Activated CD4-positive, alpha-beta memory T cell treated with anti-CD3 and anti-CD28 coated beads for 36 hours (primary cell): ENCODE results near the gene SLX4IP. TPM values are rescaled to one million over a fixed set of nuclear protein-coding genes. Genes with fewer than 3 reads are reported as not detected.

Experiments used
- CTCF ChIA-PET: fragments of 350-600 bp; sonication (Branson Sonifier 250); formaldehyde crosslinking; loops from one replicate; lab custom pipeline; 2021; ENCODE audit warnings: antibody characterized with exemption, inconsistent platforms; lab: Charles Lee
- POLR2A ChIA-PET: fragments of 350-600 bp; sonication (Branson Sonifier 250); formaldehyde crosslinking; loops from one replicate; lab custom pipeline; 2021; ENCODE audit warnings: antibody characterized with exemption; lab: Charles Lee
- DNase-seq: peaks from one replicate; pipeline ENCODE4 v3.0.0-alpha.2; 2020
- H3K27ac Mint-ChIP-seq: one replicate; pipeline ENCODE4 v1.8.0; 2021; ENCODE audit warnings: mixed read lengths
- H3K27me3 Mint-ChIP-seq: one replicate; pipeline ENCODE4 v1.8.0; 2021; ENCODE audit warnings: mixed read lengths
- H3K36me3 Mint-ChIP-seq: one replicate; pipeline ENCODE4 v1.8.0; 2021; ENCODE audit warnings: mixed read lengths
- H3K4me1 Mint-ChIP-seq: one replicate; pipeline ENCODE4 v1.8.0; 2021; ENCODE audit warnings: low read depth, mixed read lengths
- H3K4me3 Mint-ChIP-seq: one replicate; pipeline ENCODE4 v1.8.0; 2021; ENCODE audit warnings: mild to moderate bottlenecking, mixed read lengths
- H3K9me3 Mint-ChIP-seq: one replicate; pipeline ENCODE4 v1.8.0; 2021; ENCODE audit warnings: mixed read lengths
- intact Hi-C: fragments of 100-400 bp; cut with micrococcal nuclease; formaldehyde crosslinking; loops from one replicate; pipeline ENCODE4 v1.15.1; 2023
- total RNA-seq, 2 experiments: library from RNA; stranded (reverse); gene quantifications; one replicate each; pipeline ENCODE4 v1.2.3, GENCODE V29; 2021

The SLX4IP gene
- total RNA-seq, 2 experiments from 2014 or later = 5.5 to 6.3 TPM

GRCh38 chr20:10430000-10430466, 5.1 kb upstream of the SLX4IP start:
- Mint-ChIP-seq H3K36me3 (peaks cover 9% of the 10 kb centered on the region), H3K27ac (no peak overlapping the region), H3K9me3 (no peaks in the 10 kb centered on the region), H3K4me3 (no peak overlapping the region), H3K4me1 (peaks cover 41% of the 10 kb centered on the region), H3K27me3 (no peaks in the 10 kb centered on the region)
- intact Hi-C loops = loop anchor here (1.0 to 5.0 kb wide), 3 partner anchors 17 to 452 kb away; no protein-coding TSS in a partner anchor
- peak; percentile 15 for DNase-seq
- POLR2A ChIA-PET = interaction anchor here (0.6 to 0.7 kb wide), 2 partner anchors 23 to 27 kb away, joined by 3 to 5 read pairs; no protein-coding TSS in a partner anchor
- CTCF ChIA-PET = interaction anchor here (0.7 to 1.8 kb wide), 4 partner anchors 60 to 452 kb away, joined by 3 to 10 read pairs (median 4); no protein-coding TSS in a partner anchor

- Mint-ChIP-seq H3K27ac (no peak overlapping the region), H3K9me3 (no peaks in the 10 kb centered on the region), H3K27me3 (no peaks in the 10 kb centered on the region), H3K4me3 (no peak overlapping the region), H3K36me3 (peaks cover 9% of the 10 kb centered on the region), H3K4me1 (peaks cover 41% of the 10 kb centered on the region)
- ChIA-PET CTCF (interaction anchor here (0.7 to 1.8 kb wide), 4 partner anchors 61 to 452 kb away, joined by 3 to 10 read pairs (median 4); no protein-coding TSS in a partner anchor), POLR2A (no interaction called here)
- intact Hi-C loops = loop anchor here (1.0 to 5.0 kb wide), 3 partner anchors 17 to 452 kb away; no protein-coding TSS in a partner anchor
- no peak for DNase-seq
These were observed 4.4 kb upstream of the SLX4IP start for GRCh38 chr20:10430704-10431103.

- Mint-ChIP-seq H3K36me3 (peaks cover 6% of the 10 kb centered on the region), H3K27ac (no peak overlapping the region), H3K4me1 (peaks cover 48% of the 10 kb centered on the region), H3K27me3 (no peaks in the 10 kb centered on the region), H3K9me3 (no peaks in the 10 kb centered on the region), H3K4me3 (peak overlapping the region; percentile 1)
- intact Hi-C loops = loop anchor here (5.0 kb wide), 1 partner anchor 395 kb away; no protein-coding TSS in a partner anchor
- CTCF ChIA-PET = no interaction called here
- POLR2A ChIA-PET = no interaction called here
- DNase-seq = no peak
These were observed 3.0 kb upstream of the SLX4IP start for GRCh38 chr20:10432079-10432478.

DNA sequence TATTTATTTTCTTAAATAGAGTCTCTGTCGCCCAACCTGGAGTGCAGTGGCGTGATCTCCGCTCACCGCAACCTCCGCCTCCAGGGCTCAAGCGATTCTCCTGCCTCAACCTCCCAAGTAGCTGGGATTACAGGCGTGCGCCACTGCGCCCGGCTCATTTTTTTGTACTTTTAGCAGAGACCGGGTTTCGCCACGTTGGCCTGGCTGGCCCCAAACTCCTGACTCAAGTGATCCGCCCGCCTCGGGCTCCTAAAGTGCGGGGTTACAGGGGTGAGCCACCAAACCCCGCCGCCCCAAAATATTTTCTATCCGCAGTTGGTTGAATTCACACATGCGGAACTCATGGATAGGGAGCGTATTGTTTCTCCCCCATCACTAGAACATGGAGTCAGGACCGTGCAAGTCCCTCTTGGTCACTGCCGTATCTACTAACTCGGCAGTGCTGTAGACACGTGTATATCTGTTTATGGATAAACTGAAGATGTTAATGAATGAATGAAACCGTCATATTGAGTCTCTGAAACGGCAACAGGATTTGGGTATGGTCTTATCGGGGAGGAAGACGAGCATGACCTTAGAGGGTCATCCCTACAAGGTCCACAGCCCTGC, 2.0 kb upstream of the SLX4IP start:
- Mint-ChIP-seq H3K27me3 (no peaks in the 10 kb centered on the region), H3K27ac (peak overlapping the region; percentile 96), H3K9me3 (no peaks in the 10 kb centered on the region), H3K4me1 (peaks cover 58% of the 10 kb centered on the region), H3K36me3 (peaks cover 6% of the 10 kb centered on the region), H3K4me3 (peak overlapping the region; percentile 90)
- CTCF ChIA-PET = interaction anchor here (1.0 to 1.2 kb wide), 2 partner anchors 80 to 117 kb away, joined by 3 to 4 read pairs; no protein-coding TSS in a partner anchor
- intact Hi-C loops = loop anchor here (5.0 kb wide), 1 partner anchor 396 kb away; no protein-coding TSS in a partner anchor
- POLR2A ChIA-PET = interaction anchor here (3.1 kb wide), 1 partner anchor 81 kb away, joined by 16 read pairs; no protein-coding TSS in a partner anchor
- DNase-seq = no peak

DNA sequence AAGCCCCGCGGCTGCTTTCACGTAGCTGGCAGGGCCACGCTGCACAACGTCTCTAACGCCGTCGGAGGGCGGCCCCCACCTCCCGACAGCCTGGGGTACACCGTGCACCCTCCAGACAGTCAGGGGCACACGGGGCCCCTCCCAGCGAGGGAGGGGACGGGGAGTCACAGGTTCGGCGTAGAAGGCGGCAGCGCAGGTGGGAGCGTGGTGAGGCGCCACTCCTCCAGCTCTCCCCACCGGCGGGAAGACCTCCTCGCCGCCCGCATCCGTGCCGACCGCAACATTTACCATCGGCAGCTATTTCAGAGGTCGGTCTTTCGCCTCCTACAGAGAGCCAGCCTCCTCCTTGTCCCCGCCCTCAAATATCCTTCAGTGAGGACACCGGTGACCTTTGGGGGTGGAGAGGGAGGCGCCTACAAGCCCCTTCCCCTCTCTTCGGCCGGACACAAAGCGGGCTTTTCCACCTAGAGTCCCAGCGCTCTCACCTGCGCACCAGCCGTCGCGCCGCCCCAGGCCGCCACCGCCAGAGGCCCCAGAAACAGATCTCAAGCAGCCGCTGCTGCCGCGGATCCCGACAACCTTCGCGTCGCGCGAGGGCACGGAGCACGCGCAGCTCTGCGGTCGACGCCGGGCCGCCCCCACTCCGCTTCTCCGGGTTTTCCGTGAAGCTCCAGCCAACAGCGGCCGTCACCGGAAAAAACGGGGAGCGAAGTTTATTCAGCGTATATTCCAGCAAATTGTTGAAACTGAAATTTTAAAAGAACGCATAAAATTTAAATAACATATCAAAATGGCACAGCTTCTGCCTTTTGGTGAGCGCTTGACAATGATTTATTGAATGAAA, 1.3 kb upstream of the SLX4IP start, which contains the start of gene MKKS:
Gene MKKS (minus strand): TSS at position 600 of the 844 bp plus-strand sequence. CDS start 20,708 bp downstream, outside the sequence.
- DNase-seq = peak; percentile 91
- Mint-ChIP-seq H3K4me1 (peaks cover 63% of the 10 kb centered on the region), H3K27me3 (no peaks in the 10 kb centered on the region), H3K9me3 (no peaks in the 10 kb centered on the region), H3K27ac (peak within 1 kb of the TSS; percentile 96), H3K36me3 (peaks cover 8% of the 10 kb centered on the region), H3K4me3 (peak within 1 kb of the TSS; percentile 90)
- CTCF ChIA-PET = interaction anchor here (1.0 to 1.3 kb wide), 5 partner anchors 9 to 456 kb away, joined by 3 to 4 read pairs (median 3); no protein-coding TSS in a partner anchor
- intact Hi-C loops = loop anchor here (1.0 to 5.0 kb wide), 5 partner anchors 77 to 397 kb away; partner anchors contain the start of gene JAG1
- POLR2A ChIA-PET = interaction anchor here (0.6 to 3.1 kb wide), 5 partner anchors 31 to 170 kb away, joined by 3 to 16 read pairs (median 3); no protein-coding TSS in a partner anchor

DNA sequence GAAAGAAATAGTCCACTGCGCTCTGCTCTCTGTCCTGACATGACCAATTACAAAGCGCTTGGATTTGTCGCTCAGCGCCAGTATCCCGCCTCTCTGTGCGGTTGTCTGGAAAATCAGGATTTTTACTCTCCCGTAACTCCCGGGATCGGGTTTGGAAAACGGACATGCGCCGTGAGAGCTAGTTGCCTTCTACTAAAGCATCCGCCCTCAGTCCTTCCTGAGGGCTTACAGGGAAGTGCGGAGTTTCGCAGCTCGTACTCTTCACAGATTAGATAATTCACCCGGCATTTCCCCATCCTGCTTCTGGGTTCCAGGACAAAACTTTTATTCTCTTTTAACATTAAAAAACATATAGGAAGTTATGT, 656 bp upstream of the SLX4IP start:
- peak; percentile 89 for DNase-seq
- Mint-ChIP-seq H3K4me3 (peak overlapping the region; percentile 90), H3K4me1 (peaks cover 57% of the 10 kb centered on the region), H3K27ac (peak overlapping the region; percentile 96), H3K9me3 (no peaks in the 10 kb centered on the region), H3K36me3 (peaks cover 8% of the 10 kb centered on the region), H3K27me3 (no peaks in the 10 kb centered on the region)
- ChIA-PET POLR2A (interaction anchor here (0.6 to 3.1 kb wide), 7 partner anchors 9 to 170 kb away, joined by 3 to 16 read pairs (median 5); no protein-coding TSS in a partner anchor), CTCF (interaction anchor here (0.9 to 1.9 kb wide), 6 partner anchors 8 to 456 kb away, joined by 3 to 6 read pairs (median 4); no protein-coding TSS in a partner anchor)
- intact Hi-C loops = loop anchor here (1.0 to 5.0 kb wide), 5 partner anchors 77 to 397 kb away; partner anchors contain the start of gene JAG1

DNA sequence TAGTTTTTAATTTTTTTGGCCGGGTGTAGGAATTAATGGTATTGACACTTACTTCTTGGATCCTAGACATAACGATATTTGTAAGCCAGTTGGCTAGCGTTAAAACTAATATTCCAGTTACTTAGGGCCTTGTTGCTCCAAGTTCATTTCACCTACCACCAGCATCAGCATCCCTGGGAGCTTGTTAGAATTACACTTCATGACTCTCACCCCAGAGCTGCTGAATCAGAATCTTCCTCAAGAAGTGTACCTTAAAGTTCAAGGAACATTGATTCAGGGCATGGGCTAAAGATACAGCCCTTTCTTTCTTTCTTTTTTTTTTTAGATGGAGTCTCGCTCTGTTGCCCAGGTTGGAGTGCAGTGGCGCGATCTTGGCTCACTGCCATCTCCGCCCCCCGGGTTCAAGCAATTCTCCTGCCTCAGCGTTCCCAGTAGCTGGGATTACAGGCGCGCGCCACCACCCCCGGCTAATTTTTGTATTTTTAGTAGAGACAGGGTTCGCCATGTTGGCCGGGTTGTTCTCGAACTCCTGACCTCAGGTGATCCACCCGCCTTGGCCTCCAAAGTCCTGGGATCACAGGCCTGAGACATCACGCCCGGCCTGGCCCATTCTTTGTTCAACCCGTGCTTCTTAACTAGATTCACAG, 1.1 kb downstream of the SLX4IP start:
- H3K27me3 Mint-ChIP-seq = no peaks in the 10 kb centered on the region
- H3K36me3 Mint-ChIP-seq = peaks cover 8% of the 10 kb centered on the region
- no peak overlapping the region for H3K27ac Mint-ChIP-seq
- intact Hi-C loops = no loop called here
- H3K4me3 Mint-ChIP-seq = peak overlapping the region; percentile 90
- H3K4me1 Mint-ChIP-seq = peaks cover 41% of the 10 kb centered on the region
- DNase-seq = no peak
- H3K9me3 Mint-ChIP-seq = no peaks in the 10 kb centered on the region
- ChIA-PET CTCF (interaction anchor here (1.9 kb wide), 1 partner anchor 10 kb away, joined by 6 read pairs; no protein-coding TSS in a partner anchor), POLR2A (interaction anchor here (1.7 to 3.1 kb wide), 2 partner anchors 17 to 84 kb away, joined by 5 to 16 read pairs; no protein-coding TSS in a partner anchor)

DNA sequence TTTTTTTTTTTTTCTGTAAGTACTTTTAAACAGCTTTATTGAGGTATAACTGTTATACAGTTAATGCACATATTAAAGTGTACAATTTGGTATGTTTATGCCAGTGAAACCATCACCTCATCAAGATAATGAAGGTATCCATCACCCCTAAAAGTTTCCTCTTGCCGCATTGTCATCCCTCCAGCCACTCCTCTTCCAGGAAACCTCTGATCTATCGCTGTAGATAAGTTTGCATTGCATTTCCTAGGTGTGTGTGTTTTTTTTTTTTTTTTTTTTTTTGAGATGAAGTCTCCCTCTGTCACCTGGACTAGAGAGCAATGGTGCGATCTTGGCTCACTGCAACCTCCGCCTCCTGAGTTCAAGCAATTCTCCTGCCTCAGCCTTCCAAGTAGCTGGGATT, 3.1 kb downstream of the SLX4IP start:
- peak overlapping the region; percentile 71 for H3K27ac Mint-ChIP-seq
- no peaks in the 10 kb centered on the region for H3K9me3 Mint-ChIP-seq
- ChIA-PET CTCF (interaction anchor here (0.6 kb wide), 1 partner anchor 8 kb away, joined by 3 read pairs; no protein-coding TSS in a partner anchor), POLR2A (no interaction called here)
- peaks cover 27% of the 10 kb centered on the region for H3K4me1 Mint-ChIP-seq
- H3K4me3 Mint-ChIP-seq = no peak overlapping the region
- intact Hi-C loops = no loop called here
- H3K36me3 Mint-ChIP-seq = peaks cover 6% of the 10 kb centered on the region
- no peaks in the 10 kb centered on the region for H3K27me3 Mint-ChIP-seq
- no peak for DNase-seq

- POLR2A ChIA-PET = interaction anchor here (1.7 kb wide), 1 partner anchor 9 kb away, joined by 5 read pairs; the partner anchor contains the start of gene SLX4IP
These were observed 8.8 kb downstream of the SLX4IP start for GRCh38 chr20:10443936-10444335.

GRCh38 chr20:10445758-10446157, 10.7 kb downstream of the SLX4IP start:
- H3K4me1 Mint-ChIP-seq = peaks cover 20% of the 10 kb centered on the region
- POLR2A ChIA-PET = no interaction called here
- no peak overlapping the region for H3K27ac Mint-ChIP-seq
- H3K36me3 Mint-ChIP-seq = peaks cover 5% of the 10 kb centered on the region
- no peaks in the 10 kb centered on the region for H3K27me3 Mint-ChIP-seq
- intact Hi-C loops = loop anchor here (2.0 to 5.0 kb wide), 2 partner anchors 57 to 152 kb away; no protein-coding TSS in a partner anchor
- DNase-seq = no peak
- no peak overlapping the region for H3K4me3 Mint-ChIP-seq
- H3K9me3 Mint-ChIP-seq = no peaks in the 10 kb centered on the region
- CTCF ChIA-PET = no interaction called here

More at GRCh38 chr20:10443936-10444335, 8.8 kb downstream of the SLX4IP start:
- CTCF ChIA-PET = no interaction called here
- no peaks in the 10 kb centered on the region for H3K27me3 Mint-ChIP-seq
- no peak overlapping the region for H3K4me3 Mint-ChIP-seq
- DNase-seq = no peak
- no peaks in the 10 kb centered on the region for H3K9me3 Mint-ChIP-seq
- H3K27ac Mint-ChIP-seq = no peak overlapping the region
- intact Hi-C loops = no loop called here
- peaks cover 5% of the 10 kb centered on the region for H3K36me3 Mint-ChIP-seq
- peaks cover 20% of the 10 kb centered on the region for H3K4me1 Mint-ChIP-seq
